IPS-15b (cell line): ENCODE data around the gene SLC27A5.
A peak's percentile ranks its signal among the peaks of the same experiment; 100 is the strongest.

Experiments
- H3K27me3 ChIP-seq: one replicate; pipeline ENCODE4 v1.6.1; 2013; ENCODE audit warnings: low read length; ENCODE audit not compliant: control insufficient read depth, insufficient read depth
- H3K36me3 ChIP-seq: one replicate; pipeline ENCODE4 v1.6.1; 2013; ENCODE audit warnings: low read length; ENCODE audit not compliant: control insufficient read depth, insufficient read depth
- H3K4me1 ChIP-seq: one replicate; pipeline ENCODE4 v1.6.1; 2013; ENCODE audit warnings: mild to moderate bottlenecking, low read length; ENCODE audit not compliant: control insufficient read depth, insufficient read depth
- H3K4me3 ChIP-seq: one replicate; pipeline ENCODE4 v1.5.1; 2013; ENCODE audit warnings: low read depth, low read length
- H3K9ac ChIP-seq: one replicate; pipeline ENCODE4 v1.6.1; 2013; ENCODE audit warnings: low read depth, mild to moderate bottlenecking, low read length
- H3K9me3 ChIP-seq: one replicate; pipeline ENCODE4 v1.6.1; 2013; ENCODE audit warnings: mild to moderate bottlenecking, low read length; ENCODE audit not compliant: control insufficient read depth, insufficient read depth

SLC27A5 gene

DNA sequence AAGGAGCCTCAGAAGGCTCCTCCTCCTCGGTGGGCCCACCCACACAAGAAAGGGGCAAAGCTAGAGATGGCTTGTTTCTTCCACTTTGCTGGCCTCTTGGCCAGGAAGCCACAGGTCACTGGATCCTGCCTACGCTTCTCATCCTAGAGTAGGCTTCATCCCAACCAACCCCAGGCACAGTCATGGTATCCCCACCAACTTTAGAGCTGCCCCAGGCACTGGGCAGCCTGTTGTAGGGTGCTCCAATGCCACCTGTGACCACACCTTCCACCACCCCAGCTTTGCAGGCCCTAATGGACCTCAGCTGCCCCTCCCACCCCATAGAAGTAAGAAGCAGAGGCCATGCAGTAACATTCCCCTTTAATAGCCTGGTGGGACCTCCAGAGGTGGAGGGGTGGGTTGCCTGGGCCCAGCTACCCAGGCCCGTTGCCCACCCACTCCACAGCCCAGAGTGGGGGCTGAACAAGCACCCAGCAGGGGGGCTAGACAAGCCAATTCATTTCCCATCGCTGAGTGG lies 43.6 kb upstream of the SLC27A5 start:
- Histone ChIP-seq H3K9me3 (no peaks in the 10 kb centered on the region), H3K27me3 (peaks cover 2% of the 10 kb centered on the region), H3K4me3 (peak overlapping the region; percentile 51), H3K9ac (peak overlapping the region; percentile 77), H3K36me3 (peaks cover 31% of the 10 kb centered on the region), H3K4me1 (peaks cover 8% of the 10 kb centered on the region)

DNA sequence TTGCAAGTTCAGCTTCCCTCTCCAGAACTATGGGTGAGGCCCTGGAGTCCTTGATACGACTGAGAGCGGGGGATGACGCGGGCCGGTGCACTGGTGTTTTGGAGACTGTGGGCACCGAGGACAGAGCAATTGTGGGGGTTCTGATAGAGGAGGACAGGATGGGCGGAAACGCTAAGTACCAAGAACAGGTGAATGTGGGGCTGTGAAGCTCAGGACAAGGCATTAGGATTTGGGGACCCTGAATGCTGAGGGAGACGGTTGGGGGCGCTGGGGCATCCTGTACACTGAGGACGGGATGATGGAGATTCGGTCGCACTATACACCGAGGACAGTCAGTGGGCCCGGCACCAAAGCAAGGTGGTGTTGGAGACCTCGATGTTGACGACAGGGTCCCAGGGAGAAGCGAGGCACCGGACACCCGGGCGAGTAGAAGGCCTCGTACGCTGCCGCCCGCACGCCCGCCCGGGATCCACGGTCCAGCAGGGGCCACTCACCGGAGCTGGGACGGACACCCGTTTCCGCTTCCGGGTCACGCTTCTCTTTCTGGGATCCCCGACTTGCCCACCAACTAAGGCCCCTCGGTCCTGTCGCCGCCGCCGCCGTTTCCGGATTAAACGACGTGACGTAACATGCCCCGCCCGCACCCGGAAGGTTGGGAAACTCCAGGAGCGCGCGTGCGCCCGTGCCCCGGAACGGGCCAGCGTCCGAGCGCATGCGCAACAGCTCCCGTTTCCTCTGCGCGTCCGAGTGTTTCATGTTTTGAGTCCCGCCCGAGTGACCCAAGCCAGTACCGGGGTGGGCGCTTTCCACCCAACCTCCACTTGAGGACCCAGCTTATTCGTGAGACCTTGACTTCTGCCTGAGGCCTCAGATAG lies 42.9 kb upstream of the SLC27A5 start, which contains the start of gene CHMP2A:
TSS of gene CHMP2A (minus strand) at position 612 of the 875 bp plus-strand sequence. CDS start 893 bp downstream, outside the sequence.
- Histone ChIP-seq H3K9me3 (no peaks in the 10 kb centered on the region), H3K36me3 (peaks cover 38% of the 10 kb centered on the region), H3K4me3 (peak within 1 kb of the TSS; percentile 97), H3K4me1 (peaks cover 4% of the 10 kb centered on the region), H3K27me3 (no peaks in the 10 kb centered on the region), H3K9ac (peak within 1 kb of the TSS; percentile 97)

DNA sequence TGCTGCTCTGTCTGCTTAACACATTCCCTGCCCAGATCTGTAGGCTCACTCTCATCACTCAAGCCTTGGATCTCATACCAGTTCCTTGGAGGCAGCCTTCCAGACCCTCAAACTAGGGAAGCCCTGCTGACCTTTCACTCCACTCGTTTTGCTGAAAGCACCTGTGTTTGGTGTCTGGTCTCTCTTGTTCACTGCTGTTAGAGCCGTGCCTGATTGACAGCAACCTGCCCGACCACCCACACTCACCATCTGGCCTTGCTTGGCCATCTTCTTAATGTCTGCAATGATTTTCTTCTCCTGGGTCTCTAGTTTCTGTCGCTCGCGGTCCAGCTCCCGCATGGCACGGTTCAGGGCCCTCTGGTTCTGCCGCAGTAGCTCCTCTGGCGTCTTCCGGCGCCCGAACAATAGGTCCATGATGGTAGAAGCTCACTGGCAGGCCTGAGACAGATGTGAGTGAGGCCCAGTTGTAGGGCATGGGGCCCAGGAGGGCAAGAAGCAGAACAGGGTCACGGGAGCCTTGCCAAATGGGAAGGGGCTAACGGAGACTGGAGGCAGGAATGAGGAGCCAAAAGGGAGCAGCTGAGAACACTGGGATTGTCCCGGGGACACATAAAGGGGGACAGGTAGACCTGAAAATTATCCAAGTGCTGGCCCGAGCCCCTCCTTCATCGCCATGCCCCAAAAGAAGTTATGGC lies 42.2 kb upstream of the SLC27A5 start:
- H3K9ac ChIP-seq: peak overlapping the region; percentile 97
- peaks cover 4% of the 10 kb centered on the region for H3K4me1 ChIP-seq
- peaks cover 46% of the 10 kb centered on the region for H3K36me3 ChIP-seq

DNA sequence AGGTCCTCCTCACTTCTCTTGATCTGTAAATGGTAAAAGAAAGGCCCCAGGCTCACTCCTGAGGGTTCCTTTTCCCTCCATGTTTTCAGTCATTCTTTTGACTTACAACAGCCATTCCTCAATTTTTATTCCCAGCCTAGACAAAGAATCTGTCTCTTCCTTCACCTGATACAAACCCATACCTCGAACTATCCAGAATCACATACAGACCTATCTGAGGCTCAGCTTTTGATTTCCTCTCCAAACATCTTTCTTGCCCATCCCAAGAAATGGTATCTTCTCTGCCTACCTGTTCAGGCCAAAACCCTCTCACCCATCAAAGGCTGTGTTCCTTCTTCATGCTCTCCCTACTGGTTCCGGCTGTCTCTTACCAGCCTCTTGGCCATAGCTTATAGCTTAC lies 40.9 kb upstream of the SLC27A5 start:
- H3K36me3 ChIP-seq: peaks cover 59% of the 10 kb centered on the region
- H3K4me1 ChIP-seq: peaks cover 4% of the 10 kb centered on the region
- H3K9ac ChIP-seq: no peak overlapping the region

More for the DNA sequence above, 42.2 kb upstream of the SLC27A5 start:
- H3K27me3 ChIP-seq: no peaks in the 10 kb centered on the region
- peak overlapping the region; percentile 97 for H3K4me3 ChIP-seq
- H3K9me3 ChIP-seq: no peaks in the 10 kb centered on the region

DNA sequence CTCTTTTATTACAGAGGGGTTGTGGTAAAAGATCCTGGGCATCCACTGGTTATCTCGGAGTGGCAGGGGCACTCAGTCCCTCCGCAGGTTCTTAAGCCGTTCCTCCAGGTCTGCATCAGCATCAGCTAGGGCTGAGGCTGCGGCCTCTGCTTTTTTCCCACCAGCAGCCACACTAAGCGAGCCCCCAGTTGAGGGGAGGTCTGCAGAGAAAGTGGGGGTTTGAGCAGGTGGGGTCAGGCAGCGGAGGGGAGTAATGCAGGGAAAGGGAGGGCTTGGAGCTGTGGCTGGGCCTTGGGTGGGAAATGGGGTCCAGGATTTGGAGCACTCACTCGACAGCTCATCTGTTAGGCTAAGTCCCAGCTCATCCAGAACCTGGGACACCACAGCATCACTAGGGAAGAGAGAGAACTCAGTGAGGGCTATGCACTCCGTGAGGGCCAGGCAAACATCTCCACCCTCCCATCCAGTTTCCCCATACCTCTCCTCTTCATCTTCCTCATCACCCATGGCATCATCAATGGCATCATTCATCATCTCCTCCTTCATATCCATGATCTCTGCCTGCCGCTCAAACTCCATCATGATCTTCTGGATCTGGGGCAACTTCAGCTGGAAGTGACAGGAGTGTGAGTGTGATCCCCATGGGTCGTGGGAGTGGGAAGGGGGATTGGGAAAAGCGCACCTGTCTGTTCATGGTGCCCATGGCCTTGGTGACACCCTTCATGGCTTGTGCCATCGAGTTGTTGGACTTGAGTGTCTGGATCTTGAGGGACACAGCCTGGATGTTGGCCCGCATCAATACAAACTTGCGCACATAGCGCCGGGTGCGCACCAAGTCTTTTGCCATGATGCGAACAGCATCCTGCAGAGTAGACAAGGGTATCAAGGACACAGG lies 40.0 kb upstream of the SLC27A5 start:
- no peaks in the 10 kb centered on the region for H3K9me3 ChIP-seq
- peaks cover 4% of the 10 kb centered on the region for H3K4me1 ChIP-seq
- H3K36me3 ChIP-seq: peaks cover 63% of the 10 kb centered on the region
- no peaks in the 10 kb centered on the region for H3K27me3 ChIP-seq
- H3K9ac ChIP-seq: no peak overlapping the region
- H3K4me3 ChIP-seq: no peak overlapping the region

More for the DNA sequence above, 40.9 kb upstream of the SLC27A5 start:
- Histone ChIP-seq H3K4me3 (no peak overlapping the region), H3K9me3 (no peaks in the 10 kb centered on the region), H3K27me3 (no peaks in the 10 kb centered on the region)

DNA sequence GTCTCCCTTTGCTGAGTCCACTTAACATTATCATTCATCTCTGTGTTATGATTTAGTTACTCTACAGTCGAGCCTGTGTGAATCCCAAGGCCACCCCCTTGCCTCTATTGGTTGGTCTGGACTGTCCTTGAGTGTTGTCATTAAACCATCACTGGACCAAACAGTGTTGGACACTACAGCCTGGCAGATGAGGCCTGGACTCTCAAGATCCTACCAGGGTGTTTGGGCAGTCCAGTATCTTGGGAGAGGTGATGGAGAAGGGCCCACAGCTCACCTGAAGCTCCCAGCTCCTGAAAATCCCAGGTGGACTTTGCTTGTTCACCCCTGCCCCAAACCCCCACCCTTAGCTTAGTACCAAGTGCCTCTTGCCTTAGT lies 39.3 kb upstream of the SLC27A5 start:
- H3K36me3 ChIP-seq: peaks cover 62% of the 10 kb centered on the region
- H3K4me3 ChIP-seq: no peak overlapping the region
- no peak overlapping the region for H3K9ac ChIP-seq
- H3K4me1 ChIP-seq: peaks cover 8% of the 10 kb centered on the region
- no peaks in the 10 kb centered on the region for H3K27me3 ChIP-seq
- H3K9me3 ChIP-seq: no peaks in the 10 kb centered on the region

DNA sequence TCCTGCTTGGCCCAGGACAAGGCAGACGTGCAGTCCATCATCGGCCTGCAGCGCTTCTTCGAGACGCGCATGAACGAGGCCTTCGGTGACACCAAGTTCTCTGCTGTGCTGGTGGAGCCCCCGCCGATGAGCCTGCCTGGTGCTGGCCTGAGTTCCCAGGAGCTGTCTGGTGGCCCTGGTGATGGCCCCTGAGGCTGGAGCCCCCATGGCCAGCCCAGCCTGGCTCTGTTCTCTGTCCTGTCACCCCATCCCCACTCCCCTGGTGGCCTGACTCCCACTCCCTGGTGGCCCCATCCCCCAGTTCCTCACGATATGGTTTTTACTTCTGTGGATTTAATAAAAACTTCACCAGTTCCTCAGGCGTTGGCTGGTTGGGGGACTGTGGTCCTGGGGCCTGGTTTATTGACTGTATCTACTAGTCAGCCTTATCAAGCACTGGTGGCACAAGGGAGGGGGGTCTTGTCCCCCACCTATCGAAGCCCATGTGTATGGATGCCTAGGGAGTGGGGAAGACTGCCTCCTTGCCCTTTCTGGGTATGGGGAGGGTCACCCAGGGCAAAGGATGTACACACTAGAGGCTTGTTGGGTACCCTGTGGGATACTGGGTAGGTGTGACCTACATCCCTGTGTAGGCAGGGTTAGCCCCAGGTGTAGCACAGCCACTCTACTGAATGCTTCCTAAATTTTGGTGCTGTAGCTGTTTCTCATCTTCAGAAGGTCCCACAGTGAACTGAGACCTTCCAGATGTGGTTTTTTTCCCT lies 38.8 kb upstream of the SLC27A5 start:
- H3K36me3 ChIP-seq: peaks cover 64% of the 10 kb centered on the region
- H3K4me3 ChIP-seq: no peak overlapping the region
- H3K9ac ChIP-seq: no peak overlapping the region
- no peaks in the 10 kb centered on the region for H3K27me3 ChIP-seq
- peaks cover 8% of the 10 kb centered on the region for H3K4me1 ChIP-seq
- H3K9me3 ChIP-seq: no peaks in the 10 kb centered on the region

DNA sequence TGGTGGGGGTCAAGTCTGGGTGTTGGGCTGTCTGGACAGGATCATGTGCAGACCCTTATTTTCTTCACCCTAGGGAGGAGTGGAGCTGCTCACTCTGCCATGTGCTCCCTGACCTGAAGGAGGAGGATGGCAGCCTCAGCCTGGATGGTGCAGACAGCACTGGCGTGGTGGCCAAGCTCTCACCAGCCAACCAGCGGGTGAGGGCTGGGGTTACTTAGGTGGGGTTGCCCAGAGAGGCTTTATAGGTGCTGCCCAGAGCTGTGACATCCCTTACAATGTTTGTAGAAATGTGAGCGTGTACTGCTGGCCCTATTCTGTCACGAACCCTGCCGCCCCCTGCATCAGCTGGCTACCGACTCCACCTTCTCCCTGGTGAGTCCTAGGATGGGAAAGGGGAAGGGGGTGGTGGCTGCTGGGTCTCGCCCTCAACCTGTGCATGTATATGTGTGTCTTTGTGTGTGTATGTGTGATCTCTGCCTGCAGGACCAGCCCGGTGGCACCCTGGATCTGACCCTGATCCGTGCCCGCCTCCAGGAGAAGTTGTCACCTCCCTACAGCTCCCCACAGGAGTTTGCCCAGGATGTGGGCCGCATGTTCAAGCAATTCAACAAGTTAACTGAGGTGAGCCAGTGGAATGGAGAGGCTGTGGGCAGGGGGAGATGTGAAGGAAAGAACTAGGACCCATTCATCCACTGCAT lies 38.0 kb upstream of the SLC27A5 start:
- H3K36me3 ChIP-seq: peaks cover 66% of the 10 kb centered on the region
- H3K27me3 ChIP-seq: no peaks in the 10 kb centered on the region
- peaks cover 8% of the 10 kb centered on the region for H3K4me1 ChIP-seq
- no peaks in the 10 kb centered on the region for H3K9me3 ChIP-seq
- no peak overlapping the region for H3K4me3 ChIP-seq
- H3K9ac ChIP-seq: no peak overlapping the region

DNA sequence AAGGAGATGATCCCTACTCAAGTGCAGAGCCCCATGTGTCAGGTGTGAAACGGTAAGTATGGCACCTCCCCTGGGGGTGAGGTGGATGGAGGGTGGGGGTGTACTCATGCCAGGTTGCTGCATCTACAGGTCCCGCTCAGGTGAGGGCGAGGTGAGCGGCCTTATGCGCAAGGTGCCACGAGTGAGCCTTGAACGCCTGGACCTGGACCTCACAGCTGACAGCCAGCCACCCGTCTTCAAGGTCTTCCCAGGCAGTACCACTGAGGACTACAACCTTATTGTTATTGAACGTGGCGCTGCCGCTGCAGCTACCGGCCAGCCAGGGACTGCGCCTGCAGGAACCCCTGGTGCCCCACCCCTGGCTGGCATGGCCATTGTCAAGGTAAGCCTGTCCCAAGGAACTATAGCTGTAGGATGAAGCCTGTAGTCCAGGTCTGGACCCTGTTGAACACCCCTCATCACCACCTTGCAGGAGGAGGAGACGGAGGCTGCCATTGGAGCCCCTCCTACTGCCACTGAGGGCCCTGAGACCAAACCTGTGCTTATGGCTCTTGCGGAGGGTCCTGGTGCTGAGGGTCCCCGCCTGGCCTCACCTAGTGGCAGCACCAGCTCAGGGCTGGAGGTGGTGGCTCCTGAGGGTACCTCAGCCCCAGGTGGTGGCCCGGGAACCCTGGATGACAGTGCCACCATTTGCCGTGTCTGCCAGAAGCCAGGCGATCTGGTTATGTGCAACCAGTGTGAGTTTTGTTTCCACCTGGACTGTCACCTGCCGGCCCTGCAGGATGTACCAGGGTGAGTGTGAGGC lies 37.3 kb upstream of the SLC27A5 start:
- H3K9ac ChIP-seq: no peak overlapping the region
- peaks cover 8% of the 10 kb centered on the region for H3K4me1 ChIP-seq
- no peak overlapping the region for H3K4me3 ChIP-seq
- no peaks in the 10 kb centered on the region for H3K9me3 ChIP-seq
- no peaks in the 10 kb centered on the region for H3K27me3 ChIP-seq
- peaks cover 67% of the 10 kb centered on the region for H3K36me3 ChIP-seq
